SK-N-SH treated with all-trans-retinoic acid at 6 μM for 48 hours (cell line): Measurements from ENCODE around the gene SOX12.
"Not testable (repeated sequence)": the region's sequence is repeated elsewhere in the genome, so short reads cannot be mapped to it uniquely, and the experiment has no call there.

Source experiments
- ARNTL ChIP-seq: fragments of 450-650 bp; formaldehyde crosslinking; IDR thresholded peaks from 2 replicates; pipeline ENCODE4 v1.5.0; 2020; ENCODE audit warnings: low read depth, mild to moderate bottlenecking, moderate library complexity, borderline replicate concordance
- BACH2 ChIP-seq: fragments of 250-450 bp; sonication (Bioruptor Pico); IDR thresholded peaks from 2 replicates; pipeline ENCODE4 v1.9.0; 2021; ENCODE audit warnings: mild to moderate bottlenecking, borderline replicate concordance
- CREB5 ChIP-seq: fragments of 250-450 bp; sonication (Bioruptor Pico); IDR thresholded peaks from 2 replicates; pipeline ENCODE4 v1.5.1; 2020; ENCODE audit warnings: low read depth, mild to moderate bottlenecking, moderate library complexity
- CSDC2 ChIP-seq: fragments of 250-450 bp; sonication (Bioruptor Pico); IDR thresholded peaks from 2 replicates; pipeline ENCODE4 v1.5.0; 2020; ENCODE audit warnings: mild to moderate bottlenecking, moderate library complexity
- ESRRG ChIP-seq: fragments of 250-450 bp; sonication (Bioruptor Pico); IDR thresholded peaks from 2 replicates; pipeline ENCODE4 v1.6.1; 2021; ENCODE audit warnings: mild to moderate bottlenecking
- OSR1 ChIP-seq: fragments of 250-450 bp; sonication (Bioruptor Pico); IDR thresholded peaks from 2 replicates; pipeline ENCODE4 v1.8.0; 2022; ENCODE audit warnings: moderate library complexity, mild to moderate bottlenecking, inconsistent platforms
- PATZ1 ChIP-seq: fragments of 250-450 bp; sonication (Bioruptor Pico); IDR thresholded peaks from 2 replicates; pipeline ENCODE4 v1.8.0; 2020; ENCODE audit warnings: mild to moderate bottlenecking, moderate library complexity, borderline replicate concordance
- PPARA ChIP-seq: fragments of 250-450 bp; sonication (Bioruptor Pico); IDR thresholded peaks from 2 replicates; pipeline ENCODE4 v1.5.0; 2020; ENCODE audit warnings: mild to moderate bottlenecking, borderline replicate concordance
- RARB ChIP-seq: fragments of 250-450 bp; sonication (Bioruptor Pico); IDR thresholded peaks from 2 replicates; pipeline ENCODE4 v1.8.0; 2021; ENCODE audit warnings: mild to moderate bottlenecking, moderate library complexity
- SNAI2 ChIP-seq: fragments of 250-450 bp; sonication (Bioruptor Pico); IDR thresholded peaks from 2 replicates; pipeline ENCODE4 v1.5.0; 2020; ENCODE audit warnings: mild to moderate bottlenecking, moderate library complexity
- TCF4 ChIP-seq: fragments of 250-450 bp; sonication (Bioruptor Pico); IDR thresholded peaks from 2 replicates; pipeline ENCODE4 v1.8.0; 2021; ENCODE audit warnings: mild to moderate bottlenecking, moderate library complexity, borderline replicate concordance
- TOX ChIP-seq: fragments of 250-450 bp; sonication (Bioruptor Pico); IDR thresholded peaks from 2 replicates; pipeline ENCODE4 v1.8.0; 2021; ENCODE audit warnings: mild to moderate bottlenecking, moderate library complexity, borderline replicate concordance
- TSHZ2 ChIP-seq: fragments of 250-450 bp; sonication (Bioruptor Pico); IDR thresholded peaks from 2 replicates; pipeline ENCODE4 v1.5.0; 2020; ENCODE audit warnings: mild to moderate bottlenecking, moderate library complexity
- ZFP3 ChIP-seq: fragments of 250-450 bp; sonication (Bioruptor Pico); IDR thresholded peaks from 2 replicates; pipeline ENCODE4 v1.5.0; 2020; ENCODE audit warnings: mild to moderate bottlenecking, moderate library complexity

GRCh38 chr20:372543-373082 is 47.3 kb downstream of the SOX12 start:
- not testable (repeated sequence) for TF ChIP-seq OSR1 (CRISPR knock-in tag); ZFP3 (CRISPR knock-in tag); CREB5 (CRISPR knock-in tag); PPARA; BACH2 (CRISPR knock-in tag); SNAI2; TCF4 (CRISPR knock-in tag); ESRRG; RARB; CSDC2; TOX (CRISPR knock-in tag); TSHZ2 (CRISPR knock-in tag); PATZ1; ARNTL (CRISPR knock-in tag)
